ENCODE measurements around the gene RUNX3. TPM values are rescaled to one million over a fixed set of nuclear protein-coding genes. Genes with fewer than 3 reads are reported as not detected.

RUNX3 gene
- total RNA-seq, 1 experiment from 2014 or later, result 0.33 TPM

- no CpG with 5 or more reads among the region's 15 CpGs for WGBS (ENCODE audit: extremely low coverage, insufficient read length, low lambda C conversion rate)
- Histone ChIP-seq H3K4me2 (ENCODE audit: insufficient read depth, insufficient read length, low read length) (peak overlapping the region; percentile 20), H3K9me3 (ENCODE audit: control insufficient read depth, low read depth, low read length) (no peaks in the 10 kb centered on the region), H2BK120ac (ENCODE audit: low read depth, low read length, poor library complexity, severe bottlenecking) (no peak overlapping the region), H2BK5ac (ENCODE audit: insufficient read length, low read length) (no peak overlapping the region), H3K79me1 (ENCODE audit: insufficient read depth, low read depth, low read length, poor library complexity, severe bottlenecking) (no peaks in the 10 kb centered on the region), H4K8ac (replicated peaks; ENCODE audit: insufficient read length, low read depth, low read length) (no peak overlapping the region), H3K27me3 (ENCODE audit: insufficient read depth, low read length) (peaks cover 60% of the 10 kb centered on the region), H3K14ac (ENCODE audit: insufficient read depth, low read length) (no peak overlapping the region), H3K79me2 (ENCODE audit: insufficient read depth, low read length) (no peaks in the 10 kb centered on the region), H3K4ac (ENCODE audit: low read depth, low read length) (no peak overlapping the region), H4K20me1 (ENCODE audit: control insufficient read depth, insufficient read depth, insufficient read length) (no peaks in the 10 kb centered on the region), H2AFZ (ENCODE audit: low read length) (no peak overlapping the region), H3K56ac (ENCODE audit: insufficient read length, low read depth, low read length) (no peak overlapping the region), H3K23ac (ENCODE audit: insufficient read length, low read depth, low read length) (no peak overlapping the region), H2BK15ac (ENCODE audit: low read depth, low read length) (no peak overlapping the region), H3K27ac (ENCODE audit: insufficient read length, low read depth, low read length) (no peak overlapping the region), H2BK12ac (ENCODE audit: insufficient read length, low read depth, low read length) (no peak overlapping the region), H3K23me2 (ENCODE audit: insufficient read length, low read depth, low read length, poor library complexity, severe bottlenecking) (peaks cover 22% of the 10 kb centered on the region), H3T11ph (ENCODE audit: low read length) (no peak overlapping the region), H2AK5ac (ENCODE audit: insufficient read length, low read length) (no peak overlapping the region), H3K9ac (ENCODE audit: extremely low read depth, insufficient read length, low read length) (no peak overlapping the region), H4K5ac (ENCODE audit: insufficient read length, low read depth, low read length) (no peak overlapping the region), H4K91ac (ENCODE audit: insufficient read length, low read depth, low read length) (no peak overlapping the region), H3K4me1 (ENCODE audit: insufficient read depth, low read length) (peaks cover 4% of the 10 kb centered on the region; the same call in 1 of the 2 replicates), H3K18ac (ENCODE audit: insufficient read length, low read depth, low read length) (no peak overlapping the region), H2BK20ac (ENCODE audit: low read depth, low read length, poor library complexity, severe bottlenecking) (no peak overlapping the region)
- Mint-ChIP-seq H3K27me3 (ENCODE audit: low read depth) (peaks cover 85% of the 10 kb centered on the region), H3K27ac (no peak overlapping the region), H3K4me3 (peak overlapping the region; percentile 48 to 79), H3K4me1 (peaks cover 37 to 59% of the 10 kb centered on the region in 2 experiments), H3K9me3 (peaks cover 0 to 2% of the 10 kb centered on the region in 2 experiments; a peak in 3 of 5 replicates), H3K36me3 (ENCODE audit: insufficient read depth in 1 of 3, low read depth in 3 of 3) (no peaks in the 10 kb centered on the region)
- DNase-seq, result no peak
- TF ChIP-seq CTCF (conservative IDR thresholded peaks at IDR 0.05), result no peak
These were observed 1.9 kb downstream of the RUNX3 start for GRCh38 chr1:24927988-24928688.

Data from H9 (cell line).